ENCODE measurements around the gene RNF6. TPM values are rescaled to one million over a fixed set of nuclear protein-coding genes. Genes with fewer than 3 reads are reported as not detected.
"Not testable (repeated sequence)": the region's sequence is repeated elsewhere in the genome, so short reads cannot be mapped to it uniquely, and the experiment has no call there.

The RNF6 gene
- total RNA-seq, 2 experiments from 2014 or later = 37.0 to 42.4 TPM

- H3K4me3 Mint-ChIP-seq = peak overlapping the region; percentile 82
- ATAC-seq (no peak), DNase-seq (no peak)
- no peaks in the 10 kb centered on the region for H3K27me3 Mint-ChIP-seq
- peaks cover 38% of the 10 kb centered on the region for H3K4me1 Mint-ChIP-seq
- peak overlapping the region; percentile 84 for H3K27ac Mint-ChIP-seq
- intact Hi-C loops (cut with DNase I, micrococcal nuclease) = loop anchor here (1.0 to 10.0 kb wide), 2 partner anchors 67 to 1329 kb away; a partner anchor contains a TSS
- POLR2A ChIA-PET = no interaction called here
- no peaks in the 10 kb centered on the region for H3K9me3 Mint-ChIP-seq (ENCODE audit: low read depth)
- no peaks in the 10 kb centered on the region for H3K36me3 Mint-ChIP-seq (ENCODE audit: low read depth)
- CTCF ChIA-PET = interaction anchor here (0.5 to 1.1 kb wide), 3 partner anchors 68 to 354 kb away, joined by 3 to 4 read pairs (median 4); no protein-coding TSS in a partner anchor
These were observed 31.2 kb upstream of the RNF6 start for GRCh38 chr13:26253262-26253786.

GRCh38 chr13:26252006-26252405 lies 29.9 kb upstream of the RNF6 start:
- H3K4me3 Mint-ChIP-seq; DNase-seq; H3K27me3 Mint-ChIP-seq; H3K27ac Mint-ChIP-seq; ATAC-seq; H3K9me3 Mint-ChIP-seq (ENCODE audit: low read depth); POLR2A ChIA-PET; H3K36me3 Mint-ChIP-seq (ENCODE audit: low read depth): not testable (repeated sequence)
- intact Hi-C loops (cut with DNase I, micrococcal nuclease) = loop anchor here in 1 of 2 experiments (10.0 kb wide), 1 partner anchor 1327 kb away; a partner anchor contains a TSS
- H3K4me1 Mint-ChIP-seq = peaks cover 28% of the 10 kb centered on the region
- CTCF ChIA-PET = interaction anchor here (1.9 kb wide), 1 partner anchor 63 kb away, joined by 4 read pairs; no protein-coding TSS in a partner anchor

- DNase-seq (no peak), ATAC-seq (no peak)
- Mint-ChIP-seq H3K27ac (no peak overlapping the region), H3K36me3 (ENCODE audit: low read depth) (no peaks in the 10 kb centered on the region), H3K9me3 (ENCODE audit: low read depth) (no peaks in the 10 kb centered on the region), H3K27me3 (no peaks in the 10 kb centered on the region), H3K4me1 (peaks cover 6% of the 10 kb centered on the region), H3K4me3 (no peak overlapping the region)
- intact Hi-C loops (cut with DNase I, micrococcal nuclease) = no loop called here
- ChIA-PET POLR2A (no interaction called here), CTCF (interaction anchor here (1.0 kb wide), 1 partner anchor 32 kb away, joined by 3 read pairs; no protein-coding TSS in a partner anchor)
These were observed 27.4 kb upstream of the RNF6 start for GRCh38 chr13:26249551-26249950.

- ATAC-seq (no peak), DNase-seq (no peak)
- ChIA-PET CTCF (interaction anchor here (0.8 kb wide), 2 partner anchors 15 to 63 kb away, joined by 3 to 4 read pairs; no protein-coding TSS in a partner anchor), POLR2A (no interaction called here)
- Mint-ChIP-seq H3K27ac (no peak overlapping the region), H3K27me3 (no peaks in the 10 kb centered on the region), H3K4me1 (no peaks in the 10 kb centered on the region), H3K9me3 (ENCODE audit: low read depth) (no peaks in the 10 kb centered on the region), H3K4me3 (no peak overlapping the region), H3K36me3 (ENCODE audit: low read depth) (no peaks in the 10 kb centered on the region)
- intact Hi-C loops (cut with DNase I, micrococcal nuclease) = no loop called here
These were observed 25.5 kb upstream of the RNF6 start for GRCh38 chr13:26247608-26248007.

GRCh38 chr13:26247011-26247410 lies 24.9 kb upstream of the RNF6 start:
- intact Hi-C loops (cut with DNase I, micrococcal nuclease) = no loop called here
- H3K27me3 Mint-ChIP-seq = peaks cover 2% of the 10 kb centered on the region
- no peak overlapping the region for H3K4me3 Mint-ChIP-seq
- no peak overlapping the region for H3K27ac Mint-ChIP-seq
- H3K36me3 Mint-ChIP-seq (ENCODE audit: low read depth) = no peaks in the 10 kb centered on the region
- DNase-seq (no peak), ATAC-seq (no peak)
- H3K9me3 Mint-ChIP-seq (ENCODE audit: low read depth) = peaks cover 2% of the 10 kb centered on the region
- H3K4me1 Mint-ChIP-seq = no peaks in the 10 kb centered on the region
- CTCF ChIA-PET = interaction anchor here (0.8 kb wide), 3 partner anchors 16 to 93 kb away, joined by 3 to 4 read pairs (median 3); no protein-coding TSS in a partner anchor
- POLR2A ChIA-PET = no interaction called here

- Mint-ChIP-seq H3K36me3 (ENCODE audit: low read depth) (no peaks in the 10 kb centered on the region), H3K27ac (no peak overlapping the region), H3K4me1 (no peaks in the 10 kb centered on the region), H3K4me3 (no peak overlapping the region), H3K9me3 (ENCODE audit: low read depth) (peaks cover 3% of the 10 kb centered on the region), H3K27me3 (peaks cover 3% of the 10 kb centered on the region)
- DNase-seq (no peak), ATAC-seq (no peak)
- ChIA-PET CTCF (interaction anchor here (0.8 kb wide), 1 partner anchor 94 kb away, joined by 3 read pairs; no protein-coding TSS in a partner anchor), POLR2A (no interaction called here)
- intact Hi-C loops (cut with DNase I, micrococcal nuclease) = no loop called here
These were observed 24.0 kb upstream of the RNF6 start for GRCh38 chr13:26246154-26246553.

- no peak overlapping the region for H3K4me3 Mint-ChIP-seq
- ChIA-PET CTCF (interaction anchor here (1.7 kb wide), 1 partner anchor 20 kb away, joined by 5 read pairs; no protein-coding TSS in a partner anchor), POLR2A (no interaction called here)
- H3K27me3 Mint-ChIP-seq = no peaks in the 10 kb centered on the region
- H3K27ac Mint-ChIP-seq = no peak overlapping the region
- H3K4me1 Mint-ChIP-seq = peaks cover 9% of the 10 kb centered on the region
- DNase-seq (no peak), ATAC-seq (no peak)
- H3K36me3 Mint-ChIP-seq (ENCODE audit: low read depth) = no peaks in the 10 kb centered on the region
- H3K9me3 Mint-ChIP-seq (ENCODE audit: low read depth) = no peaks in the 10 kb centered on the region
- intact Hi-C loops (cut with DNase I, micrococcal nuclease) = no loop called here
These were observed 14.2 kb upstream of the RNF6 start for GRCh38 chr13:26236296-26236695.

- Mint-ChIP-seq H3K4me3 (no peak overlapping the region), H3K4me1 (no peaks in the 10 kb centered on the region), H3K36me3 (ENCODE audit: low read depth) (no peaks in the 10 kb centered on the region), H3K27ac (no peak overlapping the region), H3K9me3 (ENCODE audit: low read depth) (no peaks in the 10 kb centered on the region), H3K27me3 (no peaks in the 10 kb centered on the region)
- intact Hi-C loops (cut with DNase I, micrococcal nuclease) = no loop called here
- POLR2A ChIA-PET = no interaction called here
- CTCF ChIA-PET = no interaction called here
- ATAC-seq (no peak), DNase-seq (no peak)
These were observed 8.6 kb upstream of the RNF6 start for GRCh38 chr13:26230703-26231102.

GRCh38 chr13:26229080-26229615 lies 7.0 kb upstream of the RNF6 start:
- no peak for ATAC-seq
- no peak for DNase-seq
- no peak overlapping the region for H3K4me3 Mint-ChIP-seq
- no peaks in the 10 kb centered on the region for H3K4me1 Mint-ChIP-seq
- no peaks in the 10 kb centered on the region for H3K9me3 Mint-ChIP-seq (ENCODE audit: low read depth)
- POLR2A ChIA-PET = no interaction called here
- intact Hi-C loops (cut with DNase I, micrococcal nuclease) = loop anchor here in 1 of 2 experiments (10.0 kb wide), 1 partner anchor 1196 kb away; the partner anchor contains the start of gene GTF3A
- H3K27me3 Mint-ChIP-seq = no peaks in the 10 kb centered on the region
- no peaks in the 10 kb centered on the region for H3K36me3 Mint-ChIP-seq (ENCODE audit: low read depth)
- CTCF ChIA-PET = interaction anchor here (1.1 to 1.5 kb wide), 2 partner anchors 8 to 43 kb away, joined by 4 to 6 read pairs; no protein-coding TSS in a partner anchor
- H3K27ac Mint-ChIP-seq = no peak overlapping the region

GRCh38 chr13:26228096-26228495 lies 6.0 kb upstream of the RNF6 start:
- ATAC-seq = no peak
- intact Hi-C loops (cut with DNase I, micrococcal nuclease) = loop anchor here in 1 of 2 experiments (10.0 kb wide), 1 partner anchor 1197 kb away; the partner anchor contains the start of gene GTF3A

GRCh38 chr13:26227166-26227971 lies 5.3 kb upstream of the RNF6 start:
- no peak for ATAC-seq
- H3K9me3 Mint-ChIP-seq (ENCODE audit: low read depth) = no peaks in the 10 kb centered on the region
- intact Hi-C loops (cut with DNase I, micrococcal nuclease) = loop anchor here in 1 of 2 experiments (10.0 kb wide), 1 partner anchor 1197 kb away; the partner anchor contains the start of gene GTF3A
- ChIA-PET POLR2A (no interaction called here), CTCF (interaction anchor here (0.5 to 1.5 kb wide), 2 partner anchors 41 to 1046 kb away, joined by 3 to 6 read pairs; no protein-coding TSS in a partner anchor)
- H3K27me3 Mint-ChIP-seq = no peaks in the 10 kb centered on the region
- H3K4me3 Mint-ChIP-seq = no peak overlapping the region
- no peak for DNase-seq
- H3K27ac Mint-ChIP-seq = no peak overlapping the region
- peaks cover 10% of the 10 kb centered on the region for H3K4me1 Mint-ChIP-seq
- H3K36me3 Mint-ChIP-seq (ENCODE audit: low read depth) = no peaks in the 10 kb centered on the region

More at GRCh38 chr13:26228096-26228495, 6.0 kb upstream of the RNF6 start:
- CTCF ChIA-PET = interaction anchor here (0.5 to 1.5 kb wide), 4 partner anchors 9 to 1045 kb away, joined by 3 to 6 read pairs (median 4); no protein-coding TSS in a partner anchor
- H3K4me1 Mint-ChIP-seq = peaks cover 3% of the 10 kb centered on the region
- no peak overlapping the region for H3K4me3 Mint-ChIP-seq
- no peak for DNase-seq
- H3K27ac Mint-ChIP-seq = no peak overlapping the region
- POLR2A ChIA-PET = no interaction called here
- H3K27me3 Mint-ChIP-seq = no peaks in the 10 kb centered on the region
- H3K9me3 Mint-ChIP-seq (ENCODE audit: low read depth) = no peaks in the 10 kb centered on the region
- no peaks in the 10 kb centered on the region for H3K36me3 Mint-ChIP-seq (ENCODE audit: low read depth)

Measured in activated CD4-positive, alpha-beta T cell treated with anti-CD3 and anti-CD28 coated beads for 36 hours (primary cell).